Mesothelial cell of epicardium (in vitro differentiated cells): ENCODE results near the gene S100A3. TPM values are rescaled to one million over a fixed set of nuclear protein-coding genes. Genes with fewer than 3 reads are reported as not detected.
A peak's percentile ranks its signal among the peaks of the same experiment; 100 is the strongest.
"Not testable (repeated sequence)": the region's sequence is repeated elsewhere in the genome, so short reads cannot be mapped to it uniquely, and the experiment has no call there.

Experiments used
- DNase-seq, 2 experiments: peaks; one replicate each; pipeline ENCODE4 v3.0.0; 2021; ENCODE audit warnings: low spot score in 2 of 2; ENCODE audit not compliant: unreplicated experiment in 2 of 2
- H3K27ac Mint-ChIP-seq: 2 replicates; pipeline ENCODE4 v1.8.0; 2021; ENCODE audit warnings: mixed read lengths
- H3K27me3 Mint-ChIP-seq: 2 replicates; pipeline ENCODE4 v1.8.0; 2021; ENCODE audit warnings: low read depth, mixed read lengths
- H3K36me3 Mint-ChIP-seq: 2 replicates; pipeline ENCODE4 v1.8.0; 2021; ENCODE audit warnings: mixed read lengths
- H3K4me1 Mint-ChIP-seq: 2 replicates; pipeline ENCODE4 v1.8.0; 2021; ENCODE audit warnings: mixed read lengths
- H3K4me3 Mint-ChIP-seq: 2 replicates; pipeline ENCODE4 v1.8.0; 2021; ENCODE audit warnings: mild to moderate bottlenecking, moderate library complexity, mixed read lengths
- H3K9me3 Mint-ChIP-seq: 2 replicates; pipeline ENCODE4 v1.8.0; 2021; ENCODE audit warnings: mixed read lengths
- total RNA-seq: library from RNA; stranded (reverse); gene quantifications from 3 replicates; pipeline ENCODE4 v1.2.1, GENCODE V29; 2021
- TF ChIP-seq, protein P1 (sequence below): fragments of 200-600 bp; sonication (generic); IDR thresholded peaks from one replicate; pipeline ENCODE4 v1.5.0; 2021; ENCODE audit warnings: antibody characterized with exemption; ENCODE audit not compliant: unreplicated experiment

The S100A3 gene
- total RNA-seq, 1 donor from 2014 or later = not detected

GRCh38 chr1:153578490-153578889, 29.4 kb upstream of the S100A3 start:
- H3K27me3 Mint-ChIP-seq = no peaks in the 10 kb centered on the region
- no peak for DNase-seq
- TF ChIP-seq, protein P1, sequence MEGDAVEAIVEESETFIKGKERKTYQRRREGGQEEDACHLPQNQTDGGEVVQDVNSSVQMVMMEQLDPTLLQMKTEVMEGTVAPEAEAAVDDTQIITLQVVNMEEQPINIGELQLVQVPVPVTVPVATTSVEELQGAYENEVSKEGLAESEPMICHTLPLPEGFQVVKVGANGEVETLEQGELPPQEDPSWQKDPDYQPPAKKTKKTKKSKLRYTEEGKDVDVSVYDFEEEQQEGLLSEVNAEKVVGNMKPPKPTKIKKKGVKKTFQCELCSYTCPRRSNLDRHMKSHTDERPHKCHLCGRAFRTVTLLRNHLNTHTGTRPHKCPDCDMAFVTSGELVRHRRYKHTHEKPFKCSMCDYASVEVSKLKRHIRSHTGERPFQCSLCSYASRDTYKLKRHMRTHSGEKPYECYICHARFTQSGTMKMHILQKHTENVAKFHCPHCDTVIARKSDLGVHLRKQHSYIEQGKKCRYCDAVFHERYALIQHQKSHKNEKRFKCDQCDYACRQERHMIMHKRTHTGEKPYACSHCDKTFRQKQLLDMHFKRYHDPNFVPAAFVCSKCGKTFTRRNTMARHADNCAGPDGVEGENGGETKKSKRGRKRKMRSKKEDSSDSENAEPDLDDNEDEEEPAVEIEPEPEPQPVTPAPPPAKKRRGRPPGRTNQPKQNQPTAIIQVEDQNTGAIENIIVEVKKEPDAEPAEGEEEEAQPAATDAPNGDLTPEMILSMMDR = no peak
- no peak overlapping the region for H3K4me3 Mint-ChIP-seq
- H3K9me3 Mint-ChIP-seq = no peaks in the 10 kb centered on the region
- peak overlapping the region; percentile 62 for H3K27ac Mint-ChIP-seq
- no peaks in the 10 kb centered on the region for H3K36me3 Mint-ChIP-seq
- peaks cover 18% of the 10 kb centered on the region for H3K4me1 Mint-ChIP-seq

- Mint-ChIP-seq H3K27me3 (no peaks in the 10 kb centered on the region), H3K4me1 (peaks cover 20% of the 10 kb centered on the region), H3K36me3 (no peaks in the 10 kb centered on the region), H3K4me3 (no peak overlapping the region), H3K27ac (peak overlapping the region; percentile 13), H3K9me3 (no peaks in the 10 kb centered on the region)
- no peak for DNase-seq
- TF ChIP-seq, protein P1 = no peak
Observed at GRCh38 chr1:153577624-153578051, 28.6 kb upstream of the S100A3 start.

GRCh38 chr1:153577138-153577537, 28.1 kb upstream of the S100A3 start:
- Mint-ChIP-seq H3K27me3 (no peaks in the 10 kb centered on the region), H3K27ac (no peak overlapping the region), H3K4me3 (no peak overlapping the region), H3K9me3 (no peaks in the 10 kb centered on the region), H3K4me1 (peaks cover 20% of the 10 kb centered on the region), H3K36me3 (no peaks in the 10 kb centered on the region)
- DNase-seq = no peak
- TF ChIP-seq, protein P1 = no peak

- not testable (repeated sequence) for H3K36me3 Mint-ChIP-seq, H3K27ac Mint-ChIP-seq, H3K27me3 Mint-ChIP-seq, H3K4me3 Mint-ChIP-seq, DNase-seq, H3K9me3 Mint-ChIP-seq
- H3K4me1 Mint-ChIP-seq = peaks cover 20% of the 10 kb centered on the region
Observed at GRCh38 chr1:153575497-153575896, 26.4 kb upstream of the S100A3 start.

GRCh38 chr1:153575081-153575491, 26.0 kb upstream of the S100A3 start:
- not testable (repeated sequence) for DNase-seq, H3K9me3 Mint-ChIP-seq, H3K4me3 Mint-ChIP-seq, H3K27ac Mint-ChIP-seq, H3K27me3 Mint-ChIP-seq, H3K36me3 Mint-ChIP-seq
- peaks cover 20% of the 10 kb centered on the region for H3K4me1 Mint-ChIP-seq

DNA sequence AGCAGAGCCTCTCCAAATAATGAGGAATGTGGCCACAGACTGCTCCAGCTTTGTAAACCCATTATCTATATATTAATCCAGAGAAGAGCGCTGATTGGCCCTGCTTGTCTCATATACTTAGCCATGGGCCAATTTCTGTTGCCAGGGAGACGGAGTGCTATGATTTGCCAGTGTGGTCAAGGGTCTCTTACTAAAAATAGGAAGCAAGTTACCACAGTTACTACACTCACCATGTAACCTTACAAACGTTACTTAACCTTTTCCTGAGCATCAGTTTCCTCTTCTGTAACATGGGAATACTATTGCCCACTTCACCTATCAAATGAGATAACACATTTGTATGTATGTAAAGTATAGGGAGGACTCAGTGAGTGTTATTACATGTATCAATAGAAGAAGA, 24.3 kb upstream of the S100A3 start:
- H3K4me1 Mint-ChIP-seq = peaks cover 23% of the 10 kb centered on the region
- TF ChIP-seq, protein P1 = no peak
- no peaks in the 10 kb centered on the region for H3K9me3 Mint-ChIP-seq
- no peaks in the 10 kb centered on the region for H3K36me3 Mint-ChIP-seq
- H3K4me3 Mint-ChIP-seq = no peak overlapping the region
- H3K27ac Mint-ChIP-seq = no peak overlapping the region
- DNase-seq = no peak
- no peaks in the 10 kb centered on the region for H3K27me3 Mint-ChIP-seq

DNA sequence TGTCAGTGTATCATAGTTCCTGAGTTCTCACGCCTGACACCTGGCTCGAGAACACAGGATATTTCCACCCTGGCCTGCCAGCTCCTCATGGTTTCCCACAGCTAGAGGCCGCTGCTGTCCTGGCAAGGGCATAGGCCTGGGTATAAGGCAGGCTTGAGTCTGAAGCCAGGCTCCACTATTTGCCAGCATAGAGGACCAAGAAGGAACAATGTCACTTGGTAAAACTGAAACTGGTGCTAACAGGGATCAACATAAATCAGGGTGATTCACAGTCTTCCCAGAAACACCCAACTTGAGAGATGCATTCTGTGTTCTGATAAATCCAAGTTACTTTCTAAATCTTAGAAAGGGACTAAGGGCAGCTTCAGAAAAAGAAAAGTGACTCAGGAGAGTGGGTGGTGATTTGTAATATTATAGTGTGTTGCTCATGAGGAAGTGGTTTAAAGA, 23.5 kb upstream of the S100A3 start:
- TF ChIP-seq, protein P1 = no peak
- DNase-seq = no peak
- no peaks in the 10 kb centered on the region for H3K9me3 Mint-ChIP-seq
- peaks cover 23% of the 10 kb centered on the region for H3K4me1 Mint-ChIP-seq
- no peaks in the 10 kb centered on the region for H3K27me3 Mint-ChIP-seq
- H3K36me3 Mint-ChIP-seq = no peaks in the 10 kb centered on the region
- no peak overlapping the region for H3K4me3 Mint-ChIP-seq
- H3K27ac Mint-ChIP-seq = no peak overlapping the region
